Right ventricle myocardium inferior (tissue), 1 donor: ENCODE data around the gene HSF2BP. TPM values are rescaled to one million over a fixed set of nuclear protein-coding genes. Genes with fewer than 3 reads are reported as not detected.
A peak's percentile ranks its signal among the peaks of the same experiment; 100 is the strongest.
"Not testable (repeated sequence)": the region's sequence is repeated elsewhere in the genome, so short reads cannot be mapped to it uniquely, and the experiment has no call there.

ENCODE experiments used
- ATAC-seq: fragments of 200-7000 bp; cut with Tn5 transposase; one replicate; pipeline ENCODE4 v1.9.1; 2020; ENCODE audit warnings: mild to moderate bottlenecking, moderate library complexity
- DNase-seq: peaks from one replicate; pipeline ENCODE4 v3.0.0; 2021; ENCODE audit errors: missing footprints
- intact Hi-C: fragments of 100-400 bp; cut with DNase I; formaldehyde crosslinking; loops from one replicate; pipeline ENCODE4 v1.11.0; 2022
- microRNA-seq: library from miRNA; unstranded; fragments of <30 nt; microRNA quantifications from one replicate; pipeline ENCODE4 v1.2.0, GENCODE V29; 2020
- total RNA-seq: library from RNA; stranded (reverse); fragmentation: NEBNext Ultra II Directional; extraction: Animal tissue kit (Norgen Biotek cat#: 25700); gene quantifications from one replicate; pipeline ENCODE4 v1.2.1, GENCODE V29; 2021
- donor health status: DM: no; HTN: yes; CAD: no; lungs with severe emphysema.

The HSF2BP gene
- total RNA-seq, 1 donor from 2014 or later, result not detected

- ATAC-seq, intact Hi-C loops, DNase-seq: not testable (repeated sequence)
Measured at GRCh38 chr21:43511209-43511608, 148.1 kb downstream of the HSF2BP start.

GRCh38 chr21:43510669-43511068 is 148.6 kb downstream of the HSF2BP start:
- ATAC-seq, DNase-seq, intact Hi-C loops: not testable (repeated sequence)

- intact Hi-C loops, ATAC-seq, DNase-seq: not testable (repeated sequence)
Measured at GRCh38 chr21:43503892-43504291, 155.4 kb downstream of the HSF2BP start.

- intact Hi-C loops, DNase-seq: not testable (repeated sequence)
- peak; percentile 38 for ATAC-seq
Measured at GRCh38 chr21:43503075-43503750, 156.1 kb downstream of the HSF2BP start.

- peak; percentile 84 for ATAC-seq
- DNase-seq, intact Hi-C loops: not testable (repeated sequence)
Measured at GRCh38 chr21:43502407-43503071, 156.7 kb downstream of the HSF2BP start.

GRCh38 chr21:43498924-43499323 is 160.4 kb downstream of the HSF2BP start:
- ATAC-seq, intact Hi-C loops: not testable (repeated sequence)

GRCh38 chr21:43498065-43498464 is 161.2 kb downstream of the HSF2BP start:
- ATAC-seq, intact Hi-C loops: not testable (repeated sequence)

More at GRCh38 chr21:43498924-43499323, 160.4 kb downstream of the HSF2BP start:
- not testable (repeated sequence) for DNase-seq

GRCh38 chr21:43494279-43495012 is 164.8 kb downstream of the HSF2BP start:
- DNase-seq, ATAC-seq, intact Hi-C loops: not testable (repeated sequence)

More at GRCh38 chr21:43498065-43498464, 161.2 kb downstream of the HSF2BP start:
- not testable (repeated sequence) for DNase-seq

- DNase-seq, intact Hi-C loops, ATAC-seq: not testable (repeated sequence)
Measured at GRCh38 chr21:43493471-43493870, 165.8 kb downstream of the HSF2BP start.

GRCh38 chr21:43488235-43488634 is 171.1 kb downstream of the HSF2BP start:
- ATAC-seq, intact Hi-C loops, DNase-seq: not testable (repeated sequence)

GRCh38 chr21:43486051-43486450 is 173.2 kb downstream of the HSF2BP start:
- intact Hi-C loops, ATAC-seq, DNase-seq: not testable (repeated sequence)

- ATAC-seq, intact Hi-C loops, DNase-seq: not testable (repeated sequence)
Measured at GRCh38 chr21:43485016-43485415, 174.3 kb downstream of the HSF2BP start.

- intact Hi-C loops, ATAC-seq, DNase-seq: not testable (repeated sequence)
Measured at GRCh38 chr21:43479197-43479596, 180.1 kb downstream of the HSF2BP start.

Small RNAs within 50 kb of the gene (microRNA-seq; reads per million reads assigned to microRNA genes)
- not detected for gene MIR6070

Other genes with a start within 250 kb of the HSF2BP start
- 4.6 TPM for gene SIK1, start 232.4 kb downstream of the HSF2BP start, total RNA-seq
- 9.5 TPM for gene RRP1B, start 72 bp upstream of the HSF2BP start, total RNA-seq
- 105 TPM for gene PDXK, start 59.6 kb upstream of the HSF2BP start, total RNA-seq
- 44.1 TPM for gene CSTB, start 116.8 kb upstream of the HSF2BP start, total RNA-seq
- 10.1 TPM for gene RRP1, start 130.1 kb upstream of the HSF2BP start, total RNA-seq
- 93.4 TPM for gene AGPAT3, start 205.7 kb upstream of the HSF2BP start, total RNA-seq